Measurements from ENCODE around the gene SNORC. TPM values are rescaled to one million over a fixed set of nuclear protein-coding genes. Genes with fewer than 3 reads are reported as not detected.

Gene SNORC
- total and polyA plus RNA-seq, 2 of the 13 experiments (the other 11 are each of a cell fraction or from before 2014, with no cell fraction given), result 59.1 to 86.1 TPM

GRCh38 chr2:232873292-232873908 is 3.3 kb downstream of the SNORC start (continued):
- 0 out of 2 replicates have a peak, but pooled peaks have one; percentile 3 for TF ChIP-seq HIVEP1 (CRISPR knock-in tag; IDR thresholded peaks at IDR 0.05)
- no peak for TF ChIP-seq RAD51 (IDR thresholded peaks at IDR 0.05; ENCODE audit: borderline replicate concordance)
- TF ChIP-seq ZNF331 (CRISPR knock-in tag; IDR thresholded peaks at IDR 0.05), result no peak
- TF ChIP-seq AFF4 (CRISPR knock-in tag; IDR thresholded peaks at IDR 0.05), result no peak
- TF ChIP-seq SMAD3 (CRISPR knock-in tag; IDR thresholded peaks at IDR 0.05), result no peak
- no peak for TF ChIP-seq HNF4A (CRISPR knock-in tag; IDR thresholded peaks at IDR 0.05)
- no peak for TF ChIP-seq ZNF431 (CRISPR knock-in tag; IDR thresholded peaks at IDR 0.05; ENCODE audit: borderline replicate concordance, low read depth)
- TF ChIP-seq THAP9 (CRISPR knock-in tag; IDR thresholded peaks at IDR 0.05; ENCODE audit: borderline replicate concordance), result 0 out of 2 replicates have a peak, but pooled peaks have one; percentile 28
- peak; percentile 72; the same call in 1 of the 2 replicates for TF ChIP-seq ZNF788 (CRISPR knock-in tag; IDR thresholded peaks at IDR 0.05; ENCODE audit: borderline replicate concordance)
- TF ChIP-seq ZNF337 (CRISPR knock-in tag; IDR thresholded peaks at IDR 0.05; ENCODE audit: borderline replicate concordance, low read depth), result no peak
- TF ChIP-seq ZNF784 (CRISPR knock-in tag; IDR thresholded peaks at IDR 0.05; ENCODE audit: borderline replicate concordance), result no peak
- TF ChIP-seq MBD4 (IDR thresholded peaks at IDR 0.05; ENCODE audit: borderline replicate concordance, low read length), result no peak
- TF ChIP-seq DNMT3B (CRISPR knock-in tag; conservative IDR thresholded peaks at IDR 0.05), result no peak
- TF ChIP-seq KDM5A (IDR thresholded peaks at IDR 0.05; ENCODE audit: borderline replicate concordance, low read length), result no peak
- TF ChIP-seq SNAPC5 (CRISPR knock-in tag; IDR thresholded peaks at IDR 0.05; ENCODE audit: borderline replicate concordance), result no peak
- TF ChIP-seq LBX2 (CRISPR knock-in tag; IDR thresholded peaks at IDR 0.05; ENCODE audit: borderline replicate concordance), result 0 out of 2 replicates have a peak, but pooled peaks have one; percentile 59
- TF ChIP-seq RBFOX2 (IDR thresholded peaks at IDR 0.05; ENCODE audit: low read depth, low read length), result peak; percentile 89
- TF ChIP-seq ZNF10 (CRISPR knock-in tag; IDR thresholded peaks at IDR 0.05; ENCODE audit: borderline replicate concordance, low read depth), result no peak
- no peak for TF ChIP-seq FOXA3 (CRISPR knock-in tag; IDR thresholded peaks at IDR 0.05)
- 0 out of 2 replicates have a peak, but pooled peaks have one; percentile 34 for TF ChIP-seq SP4 (CRISPR knock-in tag; IDR thresholded peaks at IDR 0.05)
- no peak for TF ChIP-seq ZNF713 (CRISPR knock-in tag; IDR thresholded peaks at IDR 0.05)
- TF ChIP-seq ZNF552 (CRISPR knock-in tag; IDR thresholded peaks at IDR 0.05; ENCODE audit: borderline replicate concordance), result no peak
- TF ChIP-seq PPARG (CRISPR knock-in tag; conservative IDR thresholded peaks at IDR 0.05), result no peak
